C4-2B (cell line): ENCODE data around the gene ADCYAP1R1.

ENCODE experiments used
- CTCF ChIP-seq: fragments of 450-650 bp; conservative IDR thresholded peaks from 2 replicates; pipeline ENCODE4 v1.5.1; 2017; ENCODE audit warnings: mild to moderate bottlenecking
- ZFX ChIP-seq: fragments of 450-650 bp; IDR thresholded peaks from 2 replicates; pipeline ENCODE4 v1.6.1; 2017

GRCh38 chr7:31114593-31115343, 62.7 kb downstream of the ADCYAP1R1 start:
- TF ChIP-seq CTCF: no peak
- no peak for TF ChIP-seq ZFX
